HG02759 (cell line): ENCODE data around the gene CHRDL2.

ENCODE experiments used
- ATAC-seq: cut with Tn5 transposase; IDR thresholded peaks from one replicate; pipeline ENCODE4 v1.9.1; 2021; ENCODE audit warnings: mild to moderate bottlenecking, moderate library complexity; ENCODE audit not compliant: unreplicated experiment

CHRDL2 gene

GRCh38 chr11:74687237-74688023, 43.8 kb downstream of the CHRDL2 start:
- ATAC-seq = no peak

- ATAC-seq = no peak
These were observed 44.4 kb downstream of the CHRDL2 start for GRCh38 chr11:74686792-74687191.

- no peak for ATAC-seq
These were observed 45.3 kb downstream of the CHRDL2 start for GRCh38 chr11:74685905-74686304.

GRCh38 chr11:74685338-74685737, 45.9 kb downstream of the CHRDL2 start:
- ATAC-seq = no peak

DNA sequence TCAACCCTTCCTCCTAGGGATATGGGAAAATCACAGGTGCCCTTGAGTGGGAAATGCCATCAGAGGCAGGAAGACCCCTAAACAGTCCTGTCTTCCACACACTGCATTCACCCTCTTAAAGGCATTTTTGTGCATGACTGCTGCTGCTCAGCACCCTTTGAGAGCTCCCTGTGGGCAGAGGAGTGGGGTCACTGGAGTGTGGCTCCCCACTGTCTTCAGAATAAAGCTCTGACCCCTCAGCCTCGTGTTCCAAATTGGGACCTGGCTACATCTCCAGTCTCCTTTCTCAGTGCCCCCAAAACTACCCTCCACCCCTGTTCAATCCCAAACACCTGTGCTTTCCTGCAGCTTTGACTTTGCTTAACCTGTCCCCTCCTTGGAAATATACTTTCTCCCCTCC, 46.6 kb downstream of the CHRDL2 start:
- ATAC-seq = no peak

DNA sequence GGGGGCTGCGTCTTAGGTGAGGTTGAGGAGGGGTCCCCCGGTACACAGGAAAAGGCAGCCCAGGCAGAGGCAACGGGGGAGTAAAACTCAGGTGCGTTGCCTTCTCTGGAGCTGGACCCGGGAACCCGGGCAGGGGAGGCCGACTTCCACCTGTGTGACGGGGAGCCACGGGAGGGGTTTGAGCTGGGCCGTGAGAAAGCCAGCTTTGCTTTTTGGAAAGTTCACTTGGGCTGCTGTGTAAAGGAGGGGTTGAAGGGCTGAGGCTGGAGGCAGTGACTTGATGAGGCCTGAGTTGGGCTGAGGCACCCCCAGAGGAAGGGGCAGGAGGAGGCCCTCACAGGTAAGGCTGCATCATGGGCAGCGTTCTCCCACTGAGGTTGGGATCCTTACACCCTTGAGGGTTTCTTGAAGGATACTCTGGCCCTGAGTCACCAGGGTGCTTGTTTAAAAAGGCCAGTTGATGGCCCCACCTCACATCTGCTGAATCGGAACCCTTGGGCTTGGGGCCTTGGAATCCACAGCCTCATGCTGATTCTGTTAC, 47.2 kb downstream of the CHRDL2 start:
- ATAC-seq = no peak

GRCh38 chr11:74683279-74683871, 47.9 kb downstream of the CHRDL2 start:
- ATAC-seq = no peak

- no peak for ATAC-seq
These were observed 48.4 kb downstream of the CHRDL2 start for GRCh38 chr11:74682731-74683278.

DNA sequence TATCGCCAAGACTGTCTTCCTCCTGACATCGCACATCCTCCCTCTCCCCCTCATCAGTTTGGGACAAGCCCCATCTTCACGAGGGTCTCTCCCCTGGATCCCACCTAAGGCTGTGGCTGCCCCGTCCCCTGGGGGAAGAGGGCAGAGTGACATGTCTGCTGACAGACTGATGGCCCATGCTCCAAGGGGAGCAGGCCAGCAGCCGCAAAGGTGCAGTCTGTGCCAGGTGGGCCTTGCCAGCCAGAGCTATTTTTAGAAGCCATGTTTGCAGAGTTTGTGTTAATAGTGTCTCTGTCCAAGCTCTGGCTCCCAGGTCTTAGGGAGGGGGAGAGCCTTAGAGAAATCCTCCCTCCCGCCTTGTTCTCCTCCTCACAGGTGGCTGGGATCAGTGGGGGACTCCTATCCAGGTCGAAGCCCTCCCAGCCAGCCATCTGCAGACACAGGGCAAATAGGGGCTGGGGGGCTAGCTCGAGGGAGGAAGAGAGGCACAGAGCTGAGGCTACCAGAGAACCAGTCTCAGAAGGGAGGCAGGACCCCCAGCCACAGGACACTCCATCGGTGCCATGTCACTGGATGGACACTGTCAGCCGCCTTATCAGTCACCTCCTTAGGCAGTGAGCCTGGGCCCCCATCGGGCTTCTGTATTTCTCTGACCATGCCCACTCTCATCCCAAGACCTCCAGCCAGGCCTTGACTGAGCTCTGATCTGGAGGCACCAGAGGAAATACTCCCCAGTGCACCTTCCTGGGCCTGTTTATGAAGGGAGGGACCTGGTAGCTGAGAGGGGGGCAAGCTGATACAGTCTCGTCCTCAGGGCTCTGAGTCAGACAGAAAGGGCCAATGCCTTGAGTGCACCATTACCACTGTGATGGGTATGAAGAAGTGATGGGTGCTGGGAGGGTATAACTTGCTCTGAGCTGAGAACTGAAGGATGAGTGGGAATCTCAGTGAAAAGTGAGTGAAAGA, 49.3 kb downstream of the CHRDL2 start:
- ATAC-seq = no peak

- no peak for ATAC-seq
These were observed 50.3 kb downstream of the CHRDL2 start for GRCh38 chr11:74680703-74681531.

DNA sequence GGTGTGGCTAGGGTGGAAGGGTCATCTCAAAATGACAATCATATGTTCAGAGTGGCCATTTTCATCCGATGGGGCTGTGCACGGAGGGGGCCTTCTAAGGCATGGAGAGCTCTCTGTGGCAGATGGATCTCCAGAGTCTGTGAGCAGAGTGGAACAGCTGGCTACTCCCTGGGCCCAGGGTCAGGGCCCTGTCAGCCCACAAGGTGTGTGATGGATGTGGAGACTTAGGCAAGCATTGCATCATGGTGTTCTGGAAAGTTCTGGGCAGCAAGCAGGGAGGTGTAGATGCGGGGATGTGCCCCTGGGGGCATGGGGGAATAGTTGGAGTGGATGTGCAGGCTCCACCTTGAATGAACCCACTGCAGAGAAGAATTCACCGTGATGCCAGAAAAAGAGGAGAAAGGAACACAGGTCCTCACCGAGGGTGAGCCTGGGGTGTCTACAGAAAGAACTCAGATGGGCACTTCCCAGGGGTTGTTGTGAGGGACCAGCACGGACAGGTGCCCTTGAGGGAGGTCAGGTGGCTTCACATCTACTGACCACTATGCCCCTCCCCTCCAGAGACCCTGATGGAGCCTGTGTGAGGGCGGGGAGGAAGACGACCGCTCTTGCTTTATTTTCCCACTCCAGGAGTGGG, 51.1 kb downstream of the CHRDL2 start:
- ATAC-seq = no peak

- no peak for ATAC-seq
These were observed 51.7 kb downstream of the CHRDL2 start for GRCh38 chr11:74679513-74679865.

GRCh38 chr11:74678591-74679512, 52.4 kb downstream of the CHRDL2 start:
- no peak for ATAC-seq

DNA sequence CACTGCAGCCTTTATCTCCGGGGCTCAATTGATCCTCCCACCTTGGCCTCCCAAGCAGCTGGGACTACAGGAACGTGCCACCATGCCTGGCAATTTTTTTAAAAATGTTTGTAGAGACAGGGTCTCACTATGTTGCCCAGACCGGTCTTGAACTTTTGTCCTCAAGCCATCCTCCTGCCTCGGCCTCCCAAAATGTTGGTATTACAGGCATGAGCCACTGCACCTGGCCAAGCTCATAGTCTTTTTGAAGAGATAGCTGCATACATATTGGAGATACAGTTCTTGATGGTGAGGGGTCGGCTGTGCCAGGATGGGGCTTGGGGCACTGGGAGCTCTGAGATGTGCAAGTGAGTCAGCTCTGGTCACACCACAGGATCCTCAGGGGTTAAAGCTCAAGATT, 53.2 kb downstream of the CHRDL2 start:
- no peak for ATAC-seq

GRCh38 chr11:74677131-74677530, 54.1 kb downstream of the CHRDL2 start:
- ATAC-seq = no peak

DNA sequence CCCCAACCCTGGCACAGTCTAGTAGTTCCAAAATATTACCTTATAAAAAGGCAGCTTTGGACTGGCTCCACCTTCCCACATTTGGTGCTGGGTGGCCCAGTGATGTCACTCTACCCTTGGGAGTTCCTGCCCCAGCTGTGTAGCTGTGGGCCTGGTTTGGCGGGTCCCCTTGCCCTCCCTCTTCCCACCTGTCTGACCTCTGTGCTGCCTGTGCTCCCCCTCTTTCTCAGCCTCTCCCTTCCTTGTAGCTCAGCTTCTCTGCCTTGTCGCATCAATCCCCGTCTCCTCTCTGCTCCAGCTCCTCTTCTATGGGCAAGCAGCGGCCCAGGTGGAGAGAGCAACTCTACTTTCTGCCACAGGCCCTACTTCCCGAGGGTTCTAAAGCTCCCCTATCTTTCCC, 54.6 kb downstream of the CHRDL2 start:
- ATAC-seq = no peak

GRCh38 chr11:74675761-74676160, 55.5 kb downstream of the CHRDL2 start:
- ATAC-seq = no peak

GRCh38 chr11:74673693-74674360, 57.4 kb downstream of the CHRDL2 start:
- no peak for ATAC-seq
